HG03039 (cell line): ENCODE data around the gene CACNA1D.

Experiments
- ATAC-seq: cut with Tn5 transposase; IDR thresholded peaks from one replicate; pipeline ENCODE4 v1.9.1; 2021; ENCODE audit warnings: mild to moderate bottlenecking, moderate library complexity; ENCODE audit not compliant: unreplicated experiment

The CACNA1D gene

GRCh38 chr3:53495146-53495519 is 722 bp downstream of the CACNA1D start:
- no peak for ATAC-seq

DNA sequence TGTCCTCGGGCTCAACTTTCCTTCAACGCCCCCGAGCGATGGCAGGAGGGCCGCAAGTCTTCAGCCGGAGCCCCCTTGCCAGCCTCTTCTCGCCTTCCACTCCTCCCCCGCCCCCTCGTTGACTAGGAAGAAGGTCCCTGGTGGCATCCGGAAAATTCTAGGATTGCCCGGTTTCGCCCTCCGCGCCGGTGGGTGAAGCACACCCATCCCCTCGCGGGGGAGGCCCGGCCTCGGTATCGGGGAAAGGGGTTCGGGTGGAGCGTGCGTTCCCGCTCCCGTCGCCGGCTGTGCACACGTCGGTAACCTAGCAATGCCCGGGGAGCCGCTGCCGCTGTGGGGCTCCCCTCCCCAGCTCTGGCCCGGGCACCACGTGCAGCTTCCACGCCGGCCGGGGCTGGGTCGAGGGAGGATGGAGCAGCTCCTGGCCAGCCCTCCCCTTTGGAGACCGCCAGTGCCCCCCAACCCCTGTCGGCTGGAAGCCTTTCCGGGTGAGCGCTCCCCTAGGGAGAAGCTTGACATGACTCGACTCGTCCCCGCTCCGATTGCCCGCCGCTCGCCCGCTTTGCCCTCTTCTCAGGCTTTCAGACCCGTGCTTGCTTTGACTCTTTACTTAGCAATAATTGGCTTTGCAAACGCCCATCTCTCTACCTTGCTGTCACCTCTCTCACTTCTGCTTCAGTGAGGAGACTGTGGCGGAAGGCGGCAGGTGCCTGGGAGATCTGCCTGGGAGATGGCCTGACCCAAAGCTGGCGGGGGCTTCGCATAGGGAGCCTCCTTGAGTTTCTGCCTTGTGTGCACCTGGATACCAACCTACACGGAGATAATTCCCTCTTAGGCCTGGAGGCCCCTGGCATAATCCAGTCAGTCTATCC is 1.3 kb downstream of the CACNA1D start:
- ATAC-seq = no peak

DNA sequence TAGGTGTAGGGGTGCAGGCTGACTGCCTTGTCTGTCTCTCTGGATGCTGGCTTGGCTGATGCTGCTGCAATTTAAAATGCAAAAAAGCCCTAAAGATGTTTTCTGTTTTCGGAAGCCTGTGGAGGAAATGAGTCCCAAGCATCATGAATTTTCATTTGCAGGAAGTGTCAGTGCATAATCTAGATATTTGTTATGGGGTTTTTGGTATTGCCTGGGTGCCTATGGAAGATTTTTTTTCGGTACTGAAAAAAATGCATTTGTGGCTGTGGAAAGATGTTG is 1.9 kb downstream of the CACNA1D start:
- ATAC-seq = no peak

DNA sequence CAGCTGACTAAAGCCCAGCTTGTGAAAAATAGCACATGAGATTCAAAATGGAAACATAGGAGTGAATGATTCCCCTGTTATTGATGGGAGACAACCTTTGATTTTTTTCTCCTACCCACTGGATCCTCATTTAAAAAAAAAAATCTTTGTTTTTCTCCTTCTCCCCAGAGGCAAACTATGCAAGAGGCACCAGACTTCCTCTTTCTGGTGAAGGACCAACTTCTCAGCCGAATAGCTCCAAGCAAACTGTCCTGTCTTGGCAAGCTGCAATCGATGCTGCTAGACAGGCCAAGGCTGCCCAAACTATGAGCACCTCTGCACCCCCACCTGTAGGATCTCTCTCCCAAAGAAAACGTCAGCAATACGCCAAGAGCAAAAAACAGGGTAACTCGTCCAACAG is 2.6 kb downstream of the CACNA1D start:
- ATAC-seq = no peak

DNA sequence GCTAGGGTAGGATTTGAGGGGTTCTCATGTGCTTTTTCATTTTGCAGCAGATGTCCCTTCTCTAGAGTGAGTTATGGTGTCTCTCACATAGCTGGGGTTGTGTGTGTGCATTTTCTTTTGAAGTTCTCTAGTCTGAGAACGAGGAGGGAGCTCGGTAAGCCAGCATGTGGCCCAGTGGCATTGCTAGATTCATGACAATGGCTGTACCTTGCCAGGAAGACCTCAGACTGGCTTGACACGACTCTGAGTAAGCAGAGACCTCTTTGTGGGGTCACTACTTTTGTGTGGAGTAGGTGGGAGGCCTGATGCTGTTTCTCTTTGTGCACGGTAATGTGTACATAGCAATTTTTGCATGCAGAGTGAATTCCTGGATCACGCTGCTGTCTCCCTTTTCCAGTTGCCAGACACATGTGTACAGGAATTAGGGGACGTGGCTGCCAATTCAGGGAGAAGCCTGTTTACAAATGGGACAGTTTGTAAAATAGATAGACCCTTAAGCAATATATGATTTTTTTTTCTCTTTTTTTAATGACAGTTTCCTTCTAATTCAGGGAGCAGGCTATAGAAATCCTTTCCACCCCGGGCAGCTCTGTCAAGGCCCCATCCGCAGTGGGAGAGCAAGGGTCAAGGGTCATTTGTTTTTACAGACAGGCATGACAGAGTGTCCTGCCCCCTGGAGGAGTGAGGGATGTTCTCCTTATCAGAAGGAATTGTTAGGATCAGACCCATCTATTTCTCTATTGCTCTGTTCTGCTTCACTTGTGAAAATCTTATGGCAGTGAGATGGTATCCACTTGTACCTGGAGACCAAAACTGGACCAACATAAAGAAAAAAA is 4.6 kb downstream of the CACNA1D start:
- ATAC-seq = no peak

- ATAC-seq = no peak
Observed at GRCh38 chr3:53500165-53500777, 5.9 kb downstream of the CACNA1D start.

- no peak for ATAC-seq
Observed at GRCh38 chr3:53501178-53501577, 6.8 kb downstream of the CACNA1D start.

DNA sequence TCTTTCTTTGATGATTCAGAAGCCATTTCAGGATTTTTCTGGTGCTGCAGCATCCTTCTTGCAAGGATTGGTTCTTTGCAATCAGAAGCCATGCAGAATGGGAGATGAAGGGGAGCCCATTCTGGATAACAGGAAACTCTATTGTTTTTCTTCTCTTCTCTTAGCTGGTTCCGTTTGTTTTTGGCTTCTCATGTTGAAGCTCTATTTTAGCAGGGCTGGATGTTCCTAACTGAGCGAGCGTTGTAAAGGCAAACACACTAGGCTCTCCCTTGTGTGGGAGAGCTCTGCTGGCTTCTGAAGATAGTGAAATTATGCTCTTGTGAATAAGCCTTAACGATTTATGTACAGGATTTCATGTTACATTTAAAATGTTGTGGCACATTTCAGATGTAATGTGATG is 8.3 kb downstream of the CACNA1D start:
- no peak for ATAC-seq

DNA sequence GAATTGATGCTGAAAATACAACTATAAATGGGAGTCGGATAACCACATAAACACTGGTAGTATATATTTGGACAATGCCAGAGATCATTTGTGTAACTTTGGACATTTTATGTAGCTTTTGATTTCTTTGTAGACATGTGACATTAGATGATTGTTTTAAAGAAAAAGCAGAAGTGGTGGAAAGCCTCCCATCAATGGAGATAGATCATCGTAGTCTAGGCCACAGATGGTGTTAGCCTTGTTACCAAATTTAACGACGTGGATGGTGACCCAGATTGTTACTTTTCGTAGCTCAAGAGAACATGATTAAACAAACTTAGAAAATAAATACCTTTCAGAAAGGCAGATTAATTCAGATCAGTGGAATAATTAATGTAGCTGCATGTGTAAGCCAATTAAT is 8.8 kb downstream of the CACNA1D start:
- ATAC-seq = no peak

DNA sequence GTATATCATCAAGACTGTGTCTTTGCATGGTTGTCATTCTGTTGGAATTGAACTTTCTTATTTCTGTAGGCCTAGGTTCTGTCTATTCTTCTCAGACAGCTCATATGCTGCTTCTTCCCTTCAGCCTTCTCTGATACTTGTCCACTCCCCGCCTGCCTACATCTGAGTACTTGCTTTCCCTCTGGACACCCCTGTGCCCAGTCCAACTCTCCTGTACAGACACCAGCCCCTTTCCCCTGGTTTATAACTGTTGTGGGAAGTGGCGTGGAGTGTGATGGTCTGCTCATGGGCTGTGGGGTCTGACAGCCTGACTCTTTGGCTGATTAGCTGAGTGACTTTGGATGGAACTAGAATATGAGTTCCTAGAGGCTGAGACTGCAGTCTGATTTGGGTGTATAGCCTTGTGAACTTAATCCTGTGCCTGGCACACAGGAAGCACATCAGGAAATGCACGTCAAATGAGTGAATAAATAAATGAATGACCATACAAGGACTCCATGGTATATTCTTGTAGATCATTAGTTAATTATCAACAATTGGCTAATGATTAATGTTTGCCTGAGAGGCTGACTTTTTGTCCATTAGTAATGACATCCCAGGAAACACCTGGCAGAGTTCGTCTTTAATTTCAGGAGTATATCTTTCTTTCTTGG is 11.8 kb downstream of the CACNA1D start:
- no peak for ATAC-seq

- ATAC-seq = no peak
Observed at GRCh38 chr3:53506763-53507145, 12.3 kb downstream of the CACNA1D start.

DNA sequence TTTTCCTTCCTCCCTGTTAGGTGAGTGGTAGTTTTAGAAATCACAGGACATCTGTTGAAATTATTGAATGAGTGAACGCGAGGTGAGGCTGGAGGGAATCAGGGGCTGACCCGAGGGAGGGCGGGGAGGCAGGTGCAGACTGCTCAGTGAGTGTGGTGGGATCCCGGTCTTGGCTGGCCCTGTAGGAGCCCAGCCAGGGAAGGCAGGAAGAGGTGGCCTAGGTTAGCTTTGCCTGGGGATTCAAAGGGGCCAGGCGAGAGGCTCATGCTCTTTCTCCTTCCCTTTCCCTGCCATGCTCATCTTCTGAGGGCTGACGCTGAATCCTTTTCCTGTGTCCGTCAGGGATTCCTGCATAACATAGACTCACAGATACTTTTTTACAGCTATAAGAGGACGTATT is 15.1 kb downstream of the CACNA1D start:
- no peak for ATAC-seq

DNA sequence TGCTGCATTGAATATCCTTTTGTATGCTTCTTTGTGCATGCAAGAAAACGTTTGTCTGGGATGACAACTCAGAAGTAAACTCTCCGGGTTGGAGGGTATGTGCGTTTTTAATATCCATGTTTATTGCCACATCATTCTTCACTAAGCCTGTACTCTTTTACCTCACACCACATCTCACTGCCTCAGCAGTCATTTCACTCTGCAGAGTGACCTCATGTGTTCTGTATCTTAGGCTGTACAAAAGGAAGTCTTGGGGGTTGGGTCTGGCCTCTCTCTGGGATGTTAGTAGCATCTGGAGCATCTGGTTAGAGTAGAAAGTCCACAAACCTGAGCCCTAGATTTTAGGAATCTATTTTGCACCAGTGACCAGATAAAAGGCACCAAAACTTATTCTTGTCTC is 16.1 kb downstream of the CACNA1D start:
- no peak for ATAC-seq

GRCh38 chr3:53511246-53511645 is 16.8 kb downstream of the CACNA1D start:
- ATAC-seq = no peak

GRCh38 chr3:53513556-53514190 is 19.3 kb downstream of the CACNA1D start:
- no peak for ATAC-seq

- no peak for ATAC-seq
Observed at GRCh38 chr3:53516339-53516738, 21.9 kb downstream of the CACNA1D start.

DNA sequence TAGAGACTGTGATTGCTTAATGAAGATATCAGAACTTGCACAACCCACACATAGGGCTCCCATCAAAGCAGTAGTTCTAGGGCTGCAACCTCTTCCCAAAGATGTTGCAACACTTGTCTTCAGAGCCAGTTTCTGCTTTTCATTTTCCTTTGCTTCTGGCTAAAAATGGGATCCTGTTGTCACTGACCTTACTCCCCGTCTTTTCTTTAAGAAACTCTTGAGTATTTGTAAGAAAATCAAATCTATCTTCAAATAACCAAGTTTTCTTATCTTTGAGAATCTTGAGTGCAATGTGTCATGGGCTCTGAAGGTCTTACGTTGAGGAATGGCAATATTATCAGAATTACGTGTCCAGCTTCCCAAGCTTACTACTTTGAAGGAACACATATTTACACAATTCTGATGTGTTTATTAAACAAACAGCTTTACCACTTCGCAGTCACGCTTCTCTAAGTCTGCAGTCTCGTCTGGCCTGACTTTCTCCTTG is 24.1 kb downstream of the CACNA1D start:
- no peak for ATAC-seq

DNA sequence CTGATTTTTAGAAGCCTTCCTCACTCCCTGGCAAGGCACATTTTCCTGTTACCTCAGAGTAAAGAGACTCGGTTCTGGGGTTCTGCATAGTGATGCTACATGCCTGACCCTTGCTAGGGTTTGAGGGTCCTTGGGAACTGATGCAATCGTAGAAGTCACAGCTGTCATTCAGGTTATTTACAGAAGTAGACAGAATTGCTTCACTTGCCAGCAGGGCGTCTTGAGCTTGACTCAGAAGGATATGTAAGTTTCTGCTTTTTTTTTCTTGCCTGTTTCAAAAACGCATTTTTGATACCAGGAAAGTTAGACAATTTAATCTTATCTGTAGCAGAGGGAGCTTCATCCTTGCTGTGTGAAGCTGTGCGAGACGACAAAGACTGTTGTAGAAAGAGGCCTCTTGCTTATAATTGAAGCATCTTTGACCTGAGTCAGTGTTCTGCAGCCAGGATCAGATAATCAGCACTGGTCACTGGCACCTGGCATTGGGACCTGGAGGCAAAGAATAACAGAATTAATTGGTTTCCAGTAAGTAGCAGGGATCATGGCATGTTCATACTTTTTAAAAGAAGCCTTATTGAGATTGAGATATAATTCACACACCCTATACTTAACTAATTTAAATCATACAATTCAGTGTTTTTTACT is 24.8 kb downstream of the CACNA1D start:
- no peak for ATAC-seq

- ATAC-seq = no peak
Observed at GRCh38 chr3:53523346-53523745, 28.9 kb downstream of the CACNA1D start.

DNA sequence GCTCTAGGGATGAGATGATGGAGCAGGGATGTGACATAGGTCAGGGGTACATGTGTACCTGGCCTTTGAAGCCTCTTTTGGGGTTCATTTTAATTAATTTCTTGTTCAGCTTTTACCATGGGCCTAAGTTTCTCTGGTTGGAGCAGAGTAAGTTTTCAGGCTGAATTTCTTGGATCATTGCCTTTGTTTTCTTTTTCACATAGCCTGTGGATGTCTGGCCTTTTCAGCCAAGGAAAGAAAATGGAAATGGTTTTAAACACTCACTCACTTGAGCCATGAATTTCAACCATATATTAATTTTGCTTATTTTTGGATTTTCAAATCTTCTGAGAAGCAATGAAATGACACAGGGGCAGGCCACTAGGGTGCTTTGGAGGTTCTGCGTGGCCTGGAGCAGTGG is 30.2 kb downstream of the CACNA1D start:
- ATAC-seq = no peak
